ENCODE measurements around the gene PCED1B. TPM values are rescaled to one million over a fixed set of nuclear protein-coding genes. Genes with fewer than 3 reads are reported as not detected.
"Not testable (repeated sequence)": the region's sequence is repeated elsewhere in the genome, so short reads cannot be mapped to it uniquely, and the experiment has no call there.

PCED1B gene
- total RNA-seq, 2 experiments from 2014 or later, result 57.1 to 62.2 TPM

- DNase-seq, result no peak
- peaks cover 74% of the 10 kb centered on the region for H3K36me3 Mint-ChIP-seq (ENCODE audit: low read depth)
- no peaks in the 10 kb centered on the region for H3K9me3 Mint-ChIP-seq
- peak overlapping the region; percentile 85 for H3K4me3 Mint-ChIP-seq
- peaks cover 40% of the 10 kb centered on the region for H3K4me1 Mint-ChIP-seq
- H3K27ac Mint-ChIP-seq, result peak overlapping the region; percentile 90
- ChIA-PET POLR2A (interaction anchor here (0.6 to 8.4 kb wide), 16 partner anchors 6 to 998 kb away, joined by 3 to 222 read pairs (median 9); partner anchors contain the start of genes AMIGO2, PCED1B, RPAP3 and SLC38A1), CTCF (interaction anchor here (0.7 to 2.9 kb wide), 6 partner anchors 8 to 184 kb away, joined by 3 to 11 read pairs (median 4); partner anchors contain the start of genes AMIGO2 and PCED1B)
- H3K27me3 Mint-ChIP-seq, result no peaks in the 10 kb centered on the region
Observed at GRCh38 chr12:47214001-47214619, 134.7 kb downstream of the PCED1B start.

DNA sequence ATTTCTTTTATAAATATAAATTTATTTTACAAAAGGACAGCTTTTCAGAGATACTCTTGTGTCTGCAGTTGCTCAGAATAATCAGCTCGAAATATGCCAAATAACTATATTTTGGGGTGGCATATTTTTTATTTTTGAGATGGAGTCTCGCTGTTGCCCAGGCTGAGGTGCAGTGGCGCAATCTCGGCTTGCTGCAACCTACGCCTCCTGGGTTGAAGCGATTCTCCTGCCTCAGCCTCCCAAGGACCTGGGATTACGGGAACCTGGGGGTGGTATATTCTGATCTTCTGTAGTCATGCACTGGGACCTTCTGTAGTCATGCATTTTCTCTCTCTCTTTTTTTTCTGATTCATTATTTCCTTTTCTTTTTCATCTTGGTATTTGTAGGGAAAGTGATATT is 135.3 kb downstream of the PCED1B start:
- Mint-ChIP-seq H3K27ac (peak overlapping the region; percentile 97), H3K36me3 (ENCODE audit: low read depth) (peaks cover 71% of the 10 kb centered on the region), H3K4me1 (peaks cover 38% of the 10 kb centered on the region), H3K4me3 (peak overlapping the region; percentile 85), H3K9me3 (no peaks in the 10 kb centered on the region), H3K27me3 (no peaks in the 10 kb centered on the region)
- DNase-seq, result peak; percentile 38
- POLR2A ChIA-PET, result interaction anchor here (1.2 to 8.4 kb wide), 14 partner anchors 6 to 999 kb away, joined by 3 to 222 read pairs (median 36); partner anchors contain the start of genes AMIGO2, PCED1B and SLC38A1
- CTCF ChIA-PET, result interaction anchor here (1.4 to 5.7 kb wide), 5 partner anchors 12 to 183 kb away, joined by 3 to 61 read pairs (median 11); partner anchors contain the start of genes AMIGO2 and PCED1B

DNA sequence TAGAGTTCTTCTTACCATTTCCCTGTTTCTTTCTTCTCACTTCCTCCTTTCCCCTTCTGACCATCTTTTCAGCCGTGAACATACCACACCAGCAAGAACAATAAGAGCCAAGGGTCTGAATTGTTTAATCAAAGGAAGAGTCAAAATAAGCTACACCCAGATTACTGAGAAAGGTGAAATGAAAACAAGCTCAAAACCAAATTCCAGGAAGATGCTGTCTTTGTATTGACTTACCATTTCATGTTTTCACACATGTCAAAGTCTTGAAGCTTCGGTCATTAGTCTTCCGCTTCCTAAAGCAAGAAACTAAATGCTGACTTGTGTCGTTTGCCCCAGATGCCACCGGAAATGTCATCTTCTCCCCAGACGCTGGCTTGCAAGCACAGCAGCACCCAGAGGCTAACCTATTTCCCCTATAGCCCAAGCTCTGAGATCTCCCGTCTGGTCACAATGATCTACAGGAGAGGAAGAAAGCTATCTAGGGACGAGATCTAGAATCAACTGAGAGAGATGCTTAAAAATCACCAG is 136.8 kb downstream of the PCED1B start:
- CTCF ChIA-PET, result interaction anchor here (0.9 to 5.7 kb wide), 11 partner anchors 9 to 180 kb away, joined by 3 to 61 read pairs (median 5); partner anchors contain the start of genes AMIGO2 and PCED1B
- Mint-ChIP-seq H3K36me3 (ENCODE audit: low read depth) (peaks cover 70% of the 10 kb centered on the region), H3K27me3 (no peaks in the 10 kb centered on the region), H3K9me3 (no peaks in the 10 kb centered on the region), H3K4me1 (peaks cover 37% of the 10 kb centered on the region), H3K27ac (peak overlapping the region; percentile 97), H3K4me3 (peak overlapping the region; percentile 85)
- POLR2A ChIA-PET, result interaction anchor here (0.7 to 8.4 kb wide), 59 partner anchors 8 to 1489 kb away, joined by 3 to 222 read pairs (median 4); partner anchors contain the start of genes AMIGO2, ARID2, PCED1B and RPAP3
- peak; percentile 87 for DNase-seq

DNA sequence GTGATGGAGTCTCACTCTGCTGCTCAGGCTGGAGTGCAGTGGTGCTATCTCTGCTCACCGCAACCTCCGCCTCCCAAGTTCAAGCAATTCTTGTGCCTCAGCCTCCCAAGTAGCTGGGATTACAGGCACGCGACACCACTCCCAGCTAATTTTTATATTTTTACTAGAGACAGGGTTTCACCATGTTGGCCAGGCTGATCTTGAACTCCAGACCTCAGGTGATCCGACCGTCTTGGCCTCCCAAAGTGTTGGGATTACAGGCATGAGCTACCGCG is 138.1 kb downstream of the PCED1B start:
- Mint-ChIP-seq H3K27ac (peak overlapping the region; percentile 97), H3K36me3 (ENCODE audit: low read depth) (peaks cover 71% of the 10 kb centered on the region)
- CTCF ChIA-PET, result interaction anchor here (0.7 to 5.7 kb wide), 8 partner anchors 10 to 195 kb away, joined by 3 to 61 read pairs (median 4); partner anchors contain the start of genes AMIGO2 and PCED1B

DNA sequence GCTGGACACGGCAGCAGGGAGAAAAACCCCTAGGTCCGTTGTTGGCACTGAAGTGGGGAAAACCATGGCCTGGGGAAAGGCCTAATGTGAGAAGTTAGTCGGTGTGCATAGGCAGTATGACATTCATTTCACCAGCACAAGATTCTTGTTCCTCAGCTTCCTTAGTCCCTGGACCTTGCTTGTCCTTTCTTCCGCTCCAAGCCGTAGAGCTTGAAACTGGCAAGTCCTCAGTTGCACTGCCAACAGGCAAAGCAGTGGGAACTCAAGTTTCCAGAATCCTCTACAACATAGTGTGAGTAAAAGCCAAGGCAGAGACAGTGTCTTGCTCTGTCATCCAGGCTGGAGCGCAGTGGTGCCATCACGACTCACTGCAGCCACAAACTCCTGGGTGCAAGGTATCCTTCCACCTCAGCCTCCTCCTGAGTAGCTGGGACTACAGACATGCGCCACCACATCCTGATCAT is 138.8 kb downstream of the PCED1B start:
- POLR2A ChIA-PET, result interaction anchor here (0.6 to 8.4 kb wide), 20 partner anchors 10 to 1228 kb away, joined by 3 to 222 read pairs (median 6); partner anchors contain the start of genes AMIGO2, PCED1B, SCAF11 and SLC38A1
- peak overlapping the region; percentile 85 for H3K4me3 Mint-ChIP-seq
- H3K9me3 Mint-ChIP-seq, result no peaks in the 10 kb centered on the region
- no peaks in the 10 kb centered on the region for H3K27me3 Mint-ChIP-seq
- H3K36me3 Mint-ChIP-seq (ENCODE audit: low read depth), result peaks cover 72% of the 10 kb centered on the region
- peak; percentile 75 for DNase-seq
- CTCF ChIA-PET, result interaction anchor here (0.7 to 5.7 kb wide), 11 partner anchors 11 to 194 kb away, joined by 3 to 61 read pairs (median 4); partner anchors contain the start of genes AMIGO2 and PCED1B
- peaks cover 42% of the 10 kb centered on the region for H3K4me1 Mint-ChIP-seq
- peak overlapping the region; percentile 97 for H3K27ac Mint-ChIP-seq

More for the DNA sequence above, 138.1 kb downstream of the PCED1B start:
- Mint-ChIP-seq H3K4me1 (peaks cover 39% of the 10 kb centered on the region), H3K4me3 (peak overlapping the region; percentile 85)
- not testable (repeated sequence) for H3K9me3 Mint-ChIP-seq, H3K27me3 Mint-ChIP-seq
- POLR2A ChIA-PET, result interaction anchor here (1.0 to 8.4 kb wide), 18 partner anchors 9 to 1003 kb away, joined by 3 to 222 read pairs (median 18); partner anchors contain the start of genes AMIGO2, PCED1B and SLC38A1
- DNase-seq, result peak; percentile 54

DNA sequence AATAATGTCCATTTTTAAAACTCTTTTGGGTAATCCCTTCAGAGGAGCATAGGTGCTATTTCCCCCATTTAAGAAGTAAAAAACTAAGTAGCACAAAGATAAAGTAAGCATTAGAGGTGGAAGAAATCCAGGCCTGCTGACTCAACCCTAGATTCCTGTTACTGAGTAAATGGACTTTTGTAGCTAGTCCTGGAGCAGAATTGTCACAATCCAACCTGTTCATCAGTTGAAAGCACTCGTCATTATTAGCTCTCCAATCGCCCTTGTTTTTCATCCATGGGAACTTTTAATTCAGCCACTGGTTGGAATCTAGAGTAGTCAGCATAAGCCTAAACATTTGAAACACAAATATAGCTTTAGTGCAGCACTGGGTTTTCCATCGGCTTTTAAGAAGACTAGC is 139.8 kb downstream of the PCED1B start:
- H3K9me3 Mint-ChIP-seq, result no peaks in the 10 kb centered on the region

DNA sequence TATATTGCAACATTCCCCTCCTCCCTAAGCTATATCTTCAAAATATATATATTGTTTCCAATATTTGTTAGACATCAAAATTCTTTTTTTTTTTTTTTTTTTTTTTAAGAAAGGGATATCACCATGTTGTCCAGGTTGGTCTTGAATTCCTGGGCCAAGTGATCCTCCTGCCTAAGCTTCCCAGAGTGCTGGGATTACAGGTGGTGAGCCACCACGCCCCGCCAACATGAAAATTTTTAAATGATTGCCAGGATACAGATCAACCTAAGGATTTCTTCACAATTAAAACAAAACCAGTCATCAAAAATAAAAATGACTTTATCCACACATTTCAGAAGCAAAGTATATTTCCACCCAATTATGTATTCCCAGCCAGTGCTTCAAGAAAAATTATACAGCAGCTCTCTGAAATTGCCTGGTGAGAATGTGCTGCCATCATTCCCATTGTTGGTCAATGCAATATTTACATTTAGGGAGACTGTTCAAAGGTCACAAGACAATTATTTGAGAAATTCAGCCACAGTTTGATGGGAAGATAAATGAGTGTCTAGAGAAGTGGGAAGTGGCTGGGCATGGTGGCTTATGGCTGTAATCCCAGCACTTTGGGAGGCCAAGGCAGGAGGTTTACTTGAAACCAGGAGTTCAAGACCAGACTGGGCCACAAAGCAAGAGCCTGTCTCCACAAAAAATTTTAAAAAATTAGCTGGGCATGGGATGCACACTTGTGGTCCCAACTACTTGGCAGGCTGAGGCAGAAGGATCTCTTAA is 142.0 kb downstream of the PCED1B start:
- Mint-ChIP-seq H3K4me1 (peaks cover 57% of the 10 kb centered on the region), H3K36me3 (ENCODE audit: low read depth) (peaks cover 72% of the 10 kb centered on the region), H3K9me3 (no peaks in the 10 kb centered on the region), H3K27me3 (no peaks in the 10 kb centered on the region), H3K4me3 (peak overlapping the region; percentile 44), H3K27ac (peak overlapping the region; percentile 42)
- DNase-seq, result no peak
- CTCF ChIA-PET, result interaction anchor here (0.7 to 1.2 kb wide), 6 partner anchors 8 to 176 kb away, joined by 3 to 9 read pairs (median 4); partner anchors contain the start of gene AMIGO2
- POLR2A ChIA-PET, result interaction anchor here (0.9 to 1.3 kb wide), 7 partner anchors 8 to 953 kb away, joined by 3 to 7 read pairs (median 3); partner anchors contain the start of gene SLC38A1

More for the DNA sequence above, 139.8 kb downstream of the PCED1B start:
- POLR2A ChIA-PET, result interaction anchor here (0.6 to 8.4 kb wide), 13 partner anchors 9 to 1004 kb away, joined by 3 to 222 read pairs (median 30); partner anchors contain the start of genes AMIGO2, PCED1B, RPAP3 and SLC38A1
- peak overlapping the region; percentile 85 for H3K4me3 Mint-ChIP-seq
- peaks cover 41% of the 10 kb centered on the region for H3K4me1 Mint-ChIP-seq
- CTCF ChIA-PET, result interaction anchor here (0.7 to 5.7 kb wide), 10 partner anchors 8 to 189 kb away, joined by 3 to 61 read pairs (median 4); partner anchors contain the start of genes AMIGO2 and PCED1B
- H3K27me3 Mint-ChIP-seq, result no peaks in the 10 kb centered on the region
- H3K36me3 Mint-ChIP-seq (ENCODE audit: low read depth), result peaks cover 69% of the 10 kb centered on the region
- DNase-seq, result no peak
- peak overlapping the region; percentile 97 for H3K27ac Mint-ChIP-seq

DNA sequence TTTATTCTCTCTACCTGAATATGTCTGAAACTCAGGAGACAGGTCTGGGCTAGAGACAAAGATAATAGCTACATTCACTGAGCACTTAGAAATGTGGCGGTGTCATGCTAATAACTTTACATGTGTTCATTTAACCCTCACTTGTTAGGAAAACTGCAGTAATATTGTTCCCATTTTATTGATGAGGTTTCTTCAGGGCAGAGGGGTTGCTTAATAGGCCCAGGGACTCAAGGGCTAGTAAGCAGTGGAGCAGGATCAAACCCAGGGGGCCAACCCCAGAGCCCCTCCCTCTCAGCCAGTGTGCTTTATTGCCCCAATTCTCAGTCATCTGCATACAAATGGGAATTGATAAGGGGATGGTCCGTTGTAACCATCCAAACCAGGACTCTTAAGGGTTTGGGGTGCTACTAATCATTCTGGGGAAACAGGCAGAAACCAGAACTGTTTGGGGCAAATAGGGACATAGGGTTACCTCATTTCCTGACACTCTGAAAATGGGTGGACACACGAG is 143.2 kb downstream of the PCED1B start:
- Mint-ChIP-seq H3K4me1 (peaks cover 61% of the 10 kb centered on the region), H3K27me3 (no peaks in the 10 kb centered on the region), H3K27ac (peak overlapping the region; percentile 75), H3K9me3 (no peaks in the 10 kb centered on the region), H3K4me3 (peak overlapping the region; percentile 66), H3K36me3 (ENCODE audit: low read depth) (peaks cover 67% of the 10 kb centered on the region)
- DNase-seq, result no peak
- ChIA-PET POLR2A (interaction anchor here (1.2 to 1.3 kb wide), 3 partner anchors 9 to 954 kb away, joined by 3 to 7 read pairs (median 4); partner anchors contain the start of gene SLC38A1), CTCF (interaction anchor here (0.8 kb wide), 2 partner anchors 9 to 175 kb away, joined by 3 to 7 read pairs; no protein-coding TSS in a partner anchor)

DNA sequence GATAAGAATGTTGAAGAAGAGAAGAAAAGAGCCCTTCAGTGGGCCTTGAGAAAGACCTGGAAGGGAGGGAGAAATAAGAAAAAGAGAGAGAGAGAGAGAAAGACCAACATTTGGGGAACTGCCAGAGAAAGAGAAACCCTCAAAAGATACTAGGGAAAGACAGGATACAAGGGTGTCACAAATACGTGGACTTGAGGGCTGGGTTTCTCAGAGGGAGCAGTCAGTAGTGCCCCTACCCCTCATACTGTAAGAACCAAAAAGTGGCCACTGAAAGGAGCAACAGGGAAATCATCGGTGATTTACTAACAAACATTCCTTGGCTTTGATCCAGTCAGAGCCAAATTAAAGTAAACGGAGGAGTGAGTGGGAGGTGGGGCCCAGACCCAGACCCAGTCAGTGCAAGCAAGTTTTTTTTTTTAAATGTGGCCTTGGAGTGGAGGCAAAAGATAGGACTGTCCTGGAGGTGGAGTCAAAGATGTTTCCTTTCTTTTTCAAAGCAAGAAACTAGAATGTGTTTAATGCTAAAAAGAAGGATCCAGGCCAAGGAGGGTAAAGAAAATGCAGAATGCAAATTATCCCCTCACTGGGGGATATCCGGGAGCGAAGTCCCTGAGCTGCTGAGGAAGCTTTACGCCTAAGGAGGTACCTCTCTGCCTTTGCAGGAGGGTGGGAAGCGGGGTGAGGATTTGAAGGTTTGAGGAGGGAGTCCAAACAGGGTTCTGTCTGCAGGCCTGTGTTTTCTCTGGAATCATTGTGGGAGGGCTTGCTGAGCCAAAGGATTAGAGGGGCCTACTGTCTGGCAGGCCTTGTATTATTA is 143.8 kb downstream of the PCED1B start:
- Mint-ChIP-seq H3K36me3 (ENCODE audit: low read depth) (peaks cover 62% of the 10 kb centered on the region), H3K4me3 (peak overlapping the region; percentile 66), H3K9me3 (no peaks in the 10 kb centered on the region), H3K4me1 (peaks cover 63% of the 10 kb centered on the region), H3K27ac (peak overlapping the region; percentile 75), H3K27me3 (no peaks in the 10 kb centered on the region)
- CTCF ChIA-PET, result no interaction called here
- POLR2A ChIA-PET, result interaction anchor here (1.0 to 1.3 kb wide), 3 partner anchors 10 to 16 kb away, joined by 3 to 7 read pairs (median 3); no protein-coding TSS in a partner anchor
- DNase-seq, result no peak

DNA sequence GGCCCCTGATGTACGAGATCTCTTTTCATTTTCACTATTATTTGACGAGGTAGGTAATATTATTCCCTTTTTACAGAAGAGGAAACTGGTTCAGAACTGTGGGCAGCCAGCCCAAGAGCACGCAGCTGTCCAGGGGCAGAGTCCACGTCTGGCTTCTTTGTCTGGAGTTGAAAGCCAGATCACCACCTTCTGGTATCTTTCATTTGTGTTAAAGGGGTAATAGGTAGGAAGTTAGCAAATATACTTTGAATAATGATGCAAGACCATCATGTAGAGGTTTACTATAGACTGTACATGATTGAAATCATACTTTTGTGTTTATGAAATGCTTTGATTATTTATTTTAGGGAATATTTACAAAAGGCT is 144.4 kb downstream of the PCED1B start:
- ChIA-PET CTCF (no interaction called here), POLR2A (interaction anchor here (1.0 kb wide), 1 partner anchor 17 kb away, joined by 3 read pairs; no protein-coding TSS in a partner anchor)
- DNase-seq, result no peak
- Mint-ChIP-seq H3K4me1 (peaks cover 68% of the 10 kb centered on the region), H3K36me3 (ENCODE audit: low read depth) (peaks cover 65% of the 10 kb centered on the region), H3K9me3 (no peaks in the 10 kb centered on the region), H3K27ac (peak overlapping the region; percentile 75), H3K4me3 (peak overlapping the region; percentile 66), H3K27me3 (no peaks in the 10 kb centered on the region)

GRCh38 chr12:47224563-47225133 is 145.2 kb downstream of the PCED1B start:
- H3K27me3 Mint-ChIP-seq, result no peaks in the 10 kb centered on the region
- no peak overlapping the region for H3K4me3 Mint-ChIP-seq
- peaks cover 72% of the 10 kb centered on the region for H3K4me1 Mint-ChIP-seq
- DNase-seq, result no peak
- CTCF ChIA-PET, result no interaction called here
- H3K36me3 Mint-ChIP-seq (ENCODE audit: low read depth), result peaks cover 65% of the 10 kb centered on the region
- no peaks in the 10 kb centered on the region for H3K9me3 Mint-ChIP-seq
- H3K27ac Mint-ChIP-seq, result no peak overlapping the region
- POLR2A ChIA-PET, result interaction anchor here (3.1 kb wide), 1 partner anchor 10 kb away, joined by 24 read pairs; no protein-coding TSS in a partner anchor
